Measurements from ENCODE around the gene PARN.

Gene PARN

GRCh38 chr16:14386115-14386514 is 243.9 kb downstream of the PARN start:
- Histone ChIP-seq H3K4me3 (ENCODE audit: low read depth, low read length) (no peak overlapping the region), H3K4me1 (ENCODE audit: control insufficient read depth, insufficient read depth, low read length) (no peaks in the 10 kb centered on the region), H3K27ac (ENCODE audit: extremely low read depth, low read depth, low read length) (no peak overlapping the region), H3K36me3 (ENCODE audit: control insufficient read depth in 2 of 2, insufficient read depth in 1 of 2, low read length in 2 of 2) (no peaks in the 10 kb centered on the region), H3K9me3 (ENCODE audit: control insufficient read depth, insufficient read depth, low read depth, low read length) (no peaks in the 10 kb centered on the region)
- CTCF ChIA-PET: no interaction called here
- POLR2A ChIA-PET: no interaction called here
- TF ChIP-seq ZNF707 (tag by site-specific recombination; IDR thresholded peaks at IDR 0.05) (no peak), ZNF514 (tag by site-specific recombination; IDR thresholded peaks at IDR 0.05) (no peak), ZNF121 (tag by site-specific recombination; IDR thresholded peaks at IDR 0.05) (no peak), ZNF555 (tag by site-specific recombination; conservative IDR thresholded peaks at IDR 0.05) (no peak), ZXDB (tag by site-specific recombination; IDR thresholded peaks at IDR 0.05) (no peak), ZNF785 (tag by site-specific recombination; IDR thresholded peaks at IDR 0.05) (no peak), ZNF335 (tag by site-specific recombination; conservative IDR thresholded peaks at IDR 0.05) (no peak), BCL11A (tag by site-specific recombination; IDR thresholded peaks at IDR 0.05; ENCODE audit: low read depth) (no peak), GLI2 (tag by site-specific recombination; IDR thresholded peaks at IDR 0.05; ENCODE audit: borderline replicate concordance, low read depth) (no peak)

Data from HEK293 (cell line).